SH-SY5Y (cell line): Measurements from ENCODE around the gene SNAPC2.

Experiments used
- GATA2 ChIP-seq: IDR thresholded peaks from 2 replicates; pipeline ENCODE4 v1.6.1; 2011; ENCODE audit warnings: mild to moderate bottlenecking, low read depth, low read length
- GATA3 ChIP-seq: IDR thresholded peaks from 2 replicates; pipeline ENCODE4 v1.6.1; 2011; ENCODE audit warnings: low read depth, mild to moderate bottlenecking, low read length, moderate library complexity

- TF ChIP-seq GATA3 (no peak), GATA2 (no peak)
Observed at GRCh38 chr19:7883796-7884570, 36.2 kb upstream of the SNAPC2 start.
